HEK293T (cell line): ENCODE data around the gene GCNA.

Experiments
- CTCF ChIA-PET: fragments of 350-600 bp; formaldehyde crosslinking; extraction: SDS; loops from one replicate; lab custom pipeline; 2021; ENCODE audit warnings: antibody characterized with exemption, inconsistent platforms; lab: Yijun Ruan, JAX
- POLR2A ChIA-PET: fragments of 350-600 bp; formaldehyde crosslinking; extraction: SDS; loops from one replicate; lab custom pipeline; 2020; ENCODE audit warnings: antibody characterized with exemption, inconsistent platforms; lab: Yijun Ruan, JAX
- DNase-seq: peaks from one replicate; pipeline ENCODE4 v3.0.0; 2012; ENCODE audit warnings: mixed read lengths; ENCODE audit errors: extremely low spot score
- ARNT ChIP-seq: fragments of 450-650 bp; IDR thresholded peaks from 2 replicates; pipeline ENCODE4 v1.6.1; 2017; ENCODE audit warnings: mild to moderate bottlenecking
- BHLHE40 ChIP-seq: fragments of 450-650 bp; IDR thresholded peaks from 2 replicates; pipeline ENCODE4 v1.6.1; 2016; ENCODE audit warnings: mild to moderate bottlenecking, moderate library complexity, borderline replicate concordance
- CTBP1 ChIP-seq: fragments of 450-650 bp; IDR thresholded peaks from 2 replicates; pipeline ENCODE4 v1.6.1; 2016; ENCODE audit warnings: borderline replicate concordance
- ELF4 ChIP-seq: fragments of 450-650 bp; IDR thresholded peaks from 2 replicates; pipeline ENCODE4 v1.6.1; 2017; ENCODE audit warnings: antibody characterized with exemption
- FOXA1 ChIP-seq: fragments of 450-650 bp; IDR thresholded peaks from 2 replicates; pipeline ENCODE4 v1.6.1; 2016; ENCODE audit warnings: mild to moderate bottlenecking
- FOXK2 ChIP-seq: fragments of 450-650 bp; IDR thresholded peaks from 2 replicates; pipeline ENCODE4 v1.6.1; 2016; ENCODE audit warnings: mild to moderate bottlenecking
- FOXM1 ChIP-seq: fragments of 450-650 bp; IDR thresholded peaks from 2 replicates; pipeline ENCODE4 v1.6.1; 2017; ENCODE audit warnings: mild to moderate bottlenecking, borderline replicate concordance
- HDGF ChIP-seq: fragments of 450-650 bp; IDR thresholded peaks from 2 replicates; pipeline ENCODE4 v1.6.1; 2017; ENCODE audit warnings: antibody characterized with exemption, borderline replicate concordance
- L3MBTL2 ChIP-seq: fragments of 450-650 bp; conservative IDR thresholded peaks from 2 replicates; pipeline ENCODE4 v1.6.1; 2016; ENCODE audit warnings: mild to moderate bottlenecking
- LEF1 ChIP-seq: fragments of 450-650 bp; IDR thresholded peaks from 2 replicates; pipeline ENCODE4 v1.6.1; 2017; ENCODE audit warnings: mild to moderate bottlenecking, borderline replicate concordance
- NFRKB ChIP-seq: fragments of 450-650 bp; IDR thresholded peaks from 2 replicates; pipeline ENCODE4 v1.6.1; 2016; ENCODE audit warnings: mild to moderate bottlenecking, moderate library complexity
- PKNOX1 ChIP-seq: fragments of 450-650 bp; IDR thresholded peaks from 2 replicates; pipeline ENCODE4 v1.6.1; 2016
- SP1 ChIP-seq: fragments of 450-650 bp; IDR thresholded peaks from 2 replicates; pipeline ENCODE4 v1.6.1; 2017
- SUZ12 ChIP-seq: fragments of 450-650 bp; IDR thresholded peaks from 2 replicates; pipeline ENCODE4 v1.6.1; 2016; ENCODE audit warnings: mild to moderate bottlenecking
- TARDBP ChIP-seq: fragments of 450-650 bp; IDR thresholded peaks from 2 replicates; pipeline ENCODE4 v1.6.1; 2016
- ZNF384 ChIP-seq: fragments of 450-650 bp; IDR thresholded peaks from 2 replicates; pipeline ENCODE4 v1.6.1; 2016

GCNA gene

DNA sequence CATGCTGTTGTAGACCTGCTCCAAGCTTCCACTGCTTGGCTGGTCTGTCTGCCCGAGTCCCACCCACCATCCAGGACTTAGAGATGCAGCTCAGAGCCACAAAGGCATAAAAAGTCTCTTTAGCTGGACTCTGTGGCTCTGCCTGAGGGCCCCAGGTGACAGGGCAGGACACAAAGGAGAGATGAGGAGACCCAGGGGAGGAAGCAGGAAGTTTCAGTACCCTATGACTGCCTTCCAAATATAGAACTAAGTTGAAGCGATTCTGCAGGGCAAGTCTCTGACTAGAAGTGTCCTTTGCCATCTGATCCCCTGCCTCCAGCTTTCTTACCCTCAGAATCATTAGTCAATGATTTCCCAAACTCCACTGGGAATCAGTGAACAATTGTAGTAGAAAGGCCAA is 51.2 kb downstream of the GCNA start:
- DNase-seq, result no peak
- ChIA-PET POLR2A (no interaction called here), CTCF (no interaction called here)
- no peak for TF ChIP-seq L3MBTL2
- TF ChIP-seq ELF4, result no peak
- no peak for TF ChIP-seq ZNF384
- no peak for TF ChIP-seq FOXK2
- no peak for TF ChIP-seq HDGF
- TF ChIP-seq PKNOX1, result no peak
- no peak for TF ChIP-seq SP1
- TF ChIP-seq FOXA1, result no peak
- no peak for TF ChIP-seq ARNT
- no peak for TF ChIP-seq BHLHE40
- no peak for TF ChIP-seq LEF1
- no peak for TF ChIP-seq NFRKB
- no peak for TF ChIP-seq FOXM1
- no peak for TF ChIP-seq SUZ12
- TF ChIP-seq CTBP1, result no peak

- no peak for DNase-seq
- TF ChIP-seq FOXM1 (no peak), BHLHE40 (no peak), NFRKB (no peak), HDGF (no peak), ELF4 (no peak), TARDBP (no peak), SUZ12 (no peak), FOXK2 (no peak), SP1 (no peak), FOXA1 (no peak)
- CTCF ChIA-PET, result interaction anchor here (0.6 kb wide), 1 partner anchor 387 kb away, joined by 4 read pairs; no protein-coding TSS in a partner anchor
- POLR2A ChIA-PET, result no interaction called here
Measured at GRCh38 chrX:71632923-71633657, 54.9 kb downstream of the GCNA start.

DNA sequence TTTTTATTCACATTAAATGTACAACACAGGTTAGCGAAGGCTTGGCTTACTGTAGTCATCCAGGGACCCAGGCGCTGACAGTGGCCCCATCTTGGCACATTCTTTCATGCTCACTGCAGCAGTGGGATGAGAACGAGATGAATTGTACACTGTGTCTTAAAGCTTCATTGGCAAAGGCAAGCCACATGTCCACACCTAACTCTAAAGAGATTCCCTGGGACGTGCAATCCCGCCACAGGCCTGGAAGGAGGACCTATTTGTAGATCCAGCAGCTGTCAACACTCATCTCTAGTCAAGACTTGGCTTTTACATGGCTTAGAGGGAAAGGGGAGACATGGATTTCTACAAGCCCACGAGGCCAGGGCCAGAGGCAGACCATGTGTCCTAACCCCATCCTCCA is 56.1 kb downstream of the GCNA start:
- POLR2A ChIA-PET, result no interaction called here
- TF ChIP-seq ARNT, result no peak
- TF ChIP-seq ELF4, result no peak
- no peak for TF ChIP-seq HDGF
- TF ChIP-seq FOXK2, result no peak
- no peak for TF ChIP-seq L3MBTL2
- TF ChIP-seq SP1, result no peak
- DNase-seq, result no peak
- CTCF ChIA-PET, result no interaction called here

DNA sequence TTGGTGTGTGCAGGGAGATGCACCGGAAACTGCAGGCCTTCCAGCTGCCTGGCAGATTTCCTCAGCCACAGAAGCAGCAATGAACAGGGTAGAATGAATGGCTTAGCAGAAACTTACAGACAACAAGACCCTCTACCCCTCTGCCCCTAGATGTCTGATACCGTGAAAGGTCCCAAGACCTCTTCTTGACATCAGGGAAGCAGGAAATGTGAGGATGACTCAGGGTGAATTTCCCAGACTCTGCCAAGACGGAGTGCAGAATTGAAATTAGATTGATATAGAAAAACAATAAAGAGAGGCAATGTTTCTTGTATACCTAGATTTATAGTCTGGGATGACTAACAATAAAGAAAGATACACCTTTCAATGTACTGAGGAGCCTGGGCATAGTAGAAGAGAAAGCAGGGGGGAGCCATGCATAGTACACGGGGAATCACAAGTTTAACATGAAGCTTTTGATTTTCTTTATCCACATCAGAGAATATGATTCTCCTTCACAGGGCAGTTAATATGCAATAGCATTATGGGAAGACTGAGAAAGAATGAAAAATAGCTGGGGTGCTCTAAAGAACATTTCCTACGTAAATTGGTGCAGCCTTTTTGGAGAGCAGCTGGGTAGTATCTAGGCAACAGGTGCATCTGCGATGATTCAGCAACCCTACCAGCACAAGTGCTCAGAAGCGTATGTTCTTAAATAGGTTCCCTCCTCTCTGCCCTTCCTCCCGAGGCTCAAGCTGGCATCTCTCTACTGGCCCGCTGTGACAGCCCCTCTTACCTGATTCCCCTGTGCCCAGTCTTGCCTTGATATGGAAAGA is 58.4 kb downstream of the GCNA start:
- ChIA-PET CTCF (interaction anchor here (0.7 kb wide), 1 partner anchor 15 kb away, joined by 4 read pairs; no protein-coding TSS in a partner anchor), POLR2A (no interaction called here)
- TF ChIP-seq LEF1, result no peak
- TF ChIP-seq TARDBP, result no peak
- TF ChIP-seq ZNF384, result no peak
- no peak for TF ChIP-seq L3MBTL2
- TF ChIP-seq FOXM1, result no peak
- TF ChIP-seq FOXK2, result no peak
- no peak for TF ChIP-seq CTBP1
- TF ChIP-seq ARNT, result no peak
- TF ChIP-seq SP1, result no peak
- no peak for TF ChIP-seq FOXA1
- TF ChIP-seq PKNOX1, result no peak
- no peak for TF ChIP-seq HDGF
- no peak for TF ChIP-seq BHLHE40
- no peak for TF ChIP-seq SUZ12
- no peak for TF ChIP-seq ELF4
- TF ChIP-seq NFRKB, result no peak
- DNase-seq, result no peak

- DNase-seq, result no peak
- ChIA-PET POLR2A (no interaction called here), CTCF (no interaction called here)
- TF ChIP-seq SP1, result no peak
- TF ChIP-seq FOXK2, result no peak
Measured at GRCh38 chrX:71637253-71637618, 59.0 kb downstream of the GCNA start.

GRCh38 chrX:71637848-71638247 is 59.6 kb downstream of the GCNA start:
- TF ChIP-seq FOXA1, result no peak
- TF ChIP-seq SUZ12, result no peak
- TF ChIP-seq L3MBTL2, result no peak
- TF ChIP-seq FOXM1, result no peak
- no peak for TF ChIP-seq SP1
- no peak for TF ChIP-seq ELF4
- TF ChIP-seq HDGF, result no peak
- no peak for TF ChIP-seq CTBP1
- TF ChIP-seq FOXK2, result no peak
- TF ChIP-seq ARNT, result no peak
- no peak for TF ChIP-seq LEF1
- no peak for TF ChIP-seq ZNF384
- no peak for TF ChIP-seq TARDBP
- ChIA-PET CTCF (no interaction called here), POLR2A (no interaction called here)
- DNase-seq, result no peak

GRCh38 chrX:71638409-71638808 is 60.2 kb downstream of the GCNA start:
- DNase-seq, result no peak
- POLR2A ChIA-PET, result no interaction called here
- CTCF ChIA-PET, result no interaction called here
- no peak for TF ChIP-seq FOXM1
